Cardiac septum (tissue), 1 donor: ENCODE data around the gene KRTAP10-2. TPM values are rescaled to one million over a fixed set of nuclear protein-coding genes. Genes with fewer than 3 reads are reported as not detected.

ENCODE experiments used
- DNase-seq: peaks from one replicate; pipeline ENCODE4 v3.0.0-alpha.2; 2020; ENCODE audit warnings: low spot score
- intact Hi-C: fragments of 100-400 bp; cut with DNase I; formaldehyde crosslinking; loops from one replicate; pipeline ENCODE4 v1.14.0; 2022
- total RNA-seq: library from RNA; stranded (reverse); fragmentation: NEBNext Ultra II Directional; extraction: Animal tissue kit (Norgen Biotek cat#: 25700); gene quantifications from one replicate; pipeline ENCODE4 v1.2.1, GENCODE V29; 2021
- donor health status: DM: no; HTN: no; CAD: no.

Gene KRTAP10-2
- total RNA-seq, 1 donor from 2014 or later = not detected

DNA sequence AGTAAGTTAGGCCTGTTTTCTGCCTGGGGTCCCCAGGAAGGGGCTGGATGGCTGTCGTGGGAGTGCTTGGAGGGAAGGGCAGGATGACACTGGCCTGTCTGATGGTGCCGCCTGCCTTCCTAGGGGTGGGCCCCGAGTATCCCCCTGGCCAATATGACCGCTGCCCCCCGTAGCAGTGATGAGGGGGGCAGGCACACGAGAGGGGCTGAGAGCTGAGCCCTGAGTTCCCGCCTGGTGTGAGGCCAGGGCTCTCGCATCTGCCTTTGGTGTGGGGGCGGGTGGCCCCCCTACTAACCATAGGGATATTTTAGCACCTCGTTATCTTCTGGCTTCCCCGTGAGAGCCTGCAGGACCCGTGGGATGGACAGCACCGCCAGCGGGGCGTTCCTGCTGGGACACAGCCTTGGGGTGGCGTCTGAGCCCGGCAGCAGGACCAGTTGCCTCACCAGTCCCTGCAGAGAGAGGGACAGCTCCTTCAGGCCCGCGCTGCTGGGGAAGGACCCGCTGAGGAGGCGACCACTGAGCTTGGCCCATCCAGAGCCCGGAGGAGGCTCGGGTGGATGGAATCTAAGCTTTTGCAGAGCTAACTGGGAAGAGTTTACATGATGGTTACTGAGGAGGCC is 21.7 kb downstream of the KRTAP10-2 start:
- intact Hi-C loops = no loop called here
- DNase-seq = peak; percentile 67

DNA sequence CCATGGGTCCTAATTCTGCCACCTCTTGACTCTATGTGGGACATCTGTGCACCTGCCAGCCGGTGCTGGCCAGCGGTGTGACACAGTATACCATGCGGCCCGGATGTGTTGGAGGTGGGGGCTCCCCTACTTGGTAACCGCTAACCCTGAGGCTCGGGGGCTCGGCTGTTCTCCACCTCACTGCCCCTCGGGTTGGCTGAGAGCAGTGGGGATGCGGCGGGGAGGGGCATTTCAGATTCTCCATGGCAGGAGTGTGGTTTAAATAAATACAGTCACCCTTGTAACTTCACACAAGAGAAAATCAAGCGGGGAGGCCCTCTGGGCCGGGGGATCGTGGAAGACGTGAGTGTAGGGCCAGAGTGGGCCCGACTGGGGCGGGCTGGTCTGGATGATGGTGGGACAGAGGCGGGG is 22.3 kb downstream of the KRTAP10-2 start:
- DNase-seq = peak; percentile 65

DNA sequence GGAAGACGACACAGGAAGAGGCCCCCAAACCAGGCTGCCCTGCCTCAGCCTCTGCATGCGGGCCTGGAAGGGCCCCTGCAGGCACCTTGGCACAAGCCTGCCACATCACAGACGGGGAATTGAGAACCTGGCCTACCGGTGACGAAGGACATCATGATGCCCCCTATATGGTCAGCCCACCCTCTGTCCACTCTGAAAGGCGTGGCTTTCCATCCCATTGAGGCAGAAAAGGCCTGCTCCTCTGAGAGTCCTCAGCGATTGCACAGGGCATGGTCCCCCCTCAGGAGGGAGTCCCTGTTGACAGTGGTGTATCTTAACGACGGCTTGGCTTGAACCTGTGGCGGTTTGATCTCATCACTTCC is 22.7 kb downstream of the KRTAP10-2 start:
- intact Hi-C loops = no loop called here
- DNase-seq = no peak

More for the DNA sequence above, 22.3 kb downstream of the KRTAP10-2 start:
- intact Hi-C loops = no loop called here

DNA sequence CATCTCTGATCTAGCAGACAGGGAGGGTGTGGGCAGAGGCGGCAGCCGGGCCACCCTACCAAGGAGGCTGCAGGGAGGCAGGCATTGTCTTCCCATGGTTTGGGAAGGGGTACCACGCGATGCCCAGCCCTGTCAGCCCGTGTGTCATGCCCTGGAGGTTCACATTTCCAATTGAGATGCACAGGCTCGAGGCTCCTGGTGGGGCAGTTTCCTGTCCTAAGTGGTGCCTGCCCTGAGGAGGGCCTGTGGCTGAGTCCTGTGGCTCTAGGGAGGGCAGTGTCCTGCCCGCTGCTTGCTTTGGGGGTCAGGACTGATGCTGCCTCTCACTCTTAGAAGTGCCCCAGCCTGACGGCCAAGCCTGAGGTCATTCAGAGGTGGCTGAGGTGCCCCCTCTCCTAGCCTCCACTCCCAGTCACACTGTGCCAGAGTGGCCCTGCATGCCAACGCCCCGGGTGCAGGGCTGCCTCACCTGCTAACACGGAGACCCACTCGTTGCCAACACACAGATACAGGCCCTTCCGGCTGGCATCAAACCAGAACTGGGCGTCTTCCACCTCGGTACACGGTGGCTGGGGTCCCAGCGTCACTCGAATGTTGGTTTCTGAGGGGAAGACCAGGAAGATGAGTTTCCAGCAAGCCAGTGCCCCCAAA is 23.2 kb downstream of the KRTAP10-2 start:
- intact Hi-C loops = no loop called here
- peak; percentile 53 for DNase-seq

DNA sequence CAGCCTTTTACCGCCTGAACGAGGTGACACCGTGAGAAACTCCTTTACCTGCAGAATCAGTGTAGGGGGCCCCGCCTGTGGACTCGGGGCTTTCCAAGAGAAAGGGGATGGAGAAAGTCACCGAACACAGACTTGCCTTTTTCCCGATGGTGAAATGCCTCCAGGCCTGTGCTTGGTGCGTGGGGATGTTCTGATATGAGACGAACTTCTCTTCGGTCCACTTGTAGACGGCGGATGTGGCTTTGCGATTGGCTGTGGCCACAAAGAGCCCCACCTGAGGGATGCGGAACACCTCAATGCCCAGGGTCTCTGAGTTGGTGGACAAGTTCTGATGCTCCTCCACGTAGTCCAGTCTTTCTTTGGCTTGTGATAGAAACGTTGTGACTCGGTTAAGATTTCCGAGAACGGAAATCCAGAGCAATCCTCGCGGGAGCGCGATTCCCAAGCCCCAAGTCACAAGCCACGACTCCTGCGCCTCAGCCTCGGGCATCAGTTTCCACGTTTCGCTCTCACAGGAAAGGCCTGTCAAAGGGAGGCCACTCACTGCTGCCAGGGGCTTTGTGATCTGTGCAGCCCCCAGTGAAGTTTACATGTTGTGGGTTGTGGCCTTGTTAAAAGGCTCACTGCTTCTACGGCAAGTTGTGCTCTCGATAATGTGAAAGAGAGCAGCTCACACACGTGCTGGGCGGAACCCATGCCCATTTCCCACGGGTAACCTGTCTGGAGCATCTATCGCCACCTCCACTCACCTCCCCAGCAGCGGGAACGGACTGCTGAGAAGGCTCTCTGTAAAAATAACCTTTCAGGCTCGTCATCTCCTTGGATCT is 23.9 kb downstream of the KRTAP10-2 start:
- intact Hi-C loops = no loop called here
- DNase-seq = peak; percentile 60

DNA sequence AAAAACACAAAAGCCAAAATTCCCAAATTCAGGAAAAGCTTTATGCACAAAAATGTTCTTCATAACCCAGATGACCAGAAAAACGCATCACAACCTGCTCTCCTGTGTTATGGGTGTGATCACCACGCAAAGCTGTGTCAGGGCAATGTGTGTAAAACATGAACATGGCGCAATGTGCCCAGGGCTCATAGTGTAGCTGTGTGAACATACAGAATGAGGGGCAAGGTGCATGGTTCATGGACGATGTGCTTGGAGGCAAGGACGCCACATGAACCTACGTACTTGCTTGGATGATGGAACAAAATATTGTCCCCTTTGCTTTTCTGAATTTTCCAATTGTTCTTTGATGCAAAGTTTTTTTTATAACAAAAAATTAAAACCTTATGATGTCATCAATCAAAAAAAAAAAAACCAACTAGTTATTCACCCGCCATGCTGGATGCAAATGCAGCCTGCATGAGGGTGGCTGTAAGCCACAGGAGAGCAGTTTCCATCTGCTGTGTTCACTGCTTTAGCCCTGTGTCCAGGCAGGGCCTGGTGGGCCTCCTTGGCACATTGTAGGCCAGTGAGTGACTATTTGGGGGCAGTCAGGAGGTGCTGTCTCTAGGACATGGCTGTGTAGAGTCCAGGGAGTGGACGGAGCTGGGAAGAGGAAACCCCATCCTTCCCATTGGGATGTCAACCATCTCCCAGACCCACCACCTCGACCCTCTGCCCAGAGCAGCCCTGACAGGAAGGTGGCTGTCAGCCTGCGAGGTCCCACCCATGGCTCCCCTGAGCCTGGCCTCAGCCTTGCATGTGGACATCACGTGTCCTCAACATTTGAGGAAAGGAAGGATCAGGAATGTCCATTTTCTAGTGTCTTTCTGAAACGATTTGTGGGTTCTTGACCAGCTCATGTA is 25.0 kb downstream of the KRTAP10-2 start:
- peak; percentile 64 for DNase-seq
- intact Hi-C loops = no loop called here

DNA sequence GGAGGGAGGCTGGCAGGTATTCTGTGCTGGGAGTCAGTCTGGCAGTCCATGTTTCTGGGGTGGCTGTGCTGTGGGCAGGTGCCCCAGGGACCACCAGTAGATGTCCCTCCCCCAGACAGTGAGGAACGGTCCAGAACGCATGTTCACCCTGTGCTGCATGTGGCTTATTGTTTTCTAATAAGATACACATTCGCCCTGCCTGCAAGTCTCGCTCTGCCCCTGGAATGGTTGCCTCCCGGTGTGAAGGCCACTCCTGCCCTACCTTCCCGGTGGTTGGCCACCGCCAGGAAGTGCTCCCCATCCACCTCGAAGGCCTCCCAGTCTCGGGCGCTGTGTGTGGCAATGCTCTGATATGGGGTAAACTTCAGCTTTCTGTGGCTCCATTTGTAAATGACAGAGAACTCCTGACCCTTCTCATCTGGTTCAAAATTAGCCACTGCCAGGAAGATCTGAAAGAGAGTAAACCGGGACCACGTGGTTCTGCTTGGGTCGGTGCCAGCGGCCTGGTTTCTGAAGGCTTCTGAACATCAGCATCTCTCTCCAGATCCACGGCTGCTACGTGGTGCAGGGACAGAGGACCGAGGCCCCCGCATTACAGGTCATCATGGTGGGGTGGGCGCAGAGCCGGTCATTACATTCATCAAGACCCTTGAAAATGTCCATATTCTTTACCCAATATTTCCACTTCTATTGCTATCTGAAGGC is 25.8 kb downstream of the KRTAP10-2 start:
- DNase-seq = peak; percentile 63

GRCh38 chr21:44524414-44525371 is 26.6 kb downstream of the KRTAP10-2 start:
- DNase-seq = peak; percentile 38
- intact Hi-C loops = no loop called here

More for the DNA sequence above, 25.8 kb downstream of the KRTAP10-2 start:
- intact Hi-C loops = no loop called here

DNA sequence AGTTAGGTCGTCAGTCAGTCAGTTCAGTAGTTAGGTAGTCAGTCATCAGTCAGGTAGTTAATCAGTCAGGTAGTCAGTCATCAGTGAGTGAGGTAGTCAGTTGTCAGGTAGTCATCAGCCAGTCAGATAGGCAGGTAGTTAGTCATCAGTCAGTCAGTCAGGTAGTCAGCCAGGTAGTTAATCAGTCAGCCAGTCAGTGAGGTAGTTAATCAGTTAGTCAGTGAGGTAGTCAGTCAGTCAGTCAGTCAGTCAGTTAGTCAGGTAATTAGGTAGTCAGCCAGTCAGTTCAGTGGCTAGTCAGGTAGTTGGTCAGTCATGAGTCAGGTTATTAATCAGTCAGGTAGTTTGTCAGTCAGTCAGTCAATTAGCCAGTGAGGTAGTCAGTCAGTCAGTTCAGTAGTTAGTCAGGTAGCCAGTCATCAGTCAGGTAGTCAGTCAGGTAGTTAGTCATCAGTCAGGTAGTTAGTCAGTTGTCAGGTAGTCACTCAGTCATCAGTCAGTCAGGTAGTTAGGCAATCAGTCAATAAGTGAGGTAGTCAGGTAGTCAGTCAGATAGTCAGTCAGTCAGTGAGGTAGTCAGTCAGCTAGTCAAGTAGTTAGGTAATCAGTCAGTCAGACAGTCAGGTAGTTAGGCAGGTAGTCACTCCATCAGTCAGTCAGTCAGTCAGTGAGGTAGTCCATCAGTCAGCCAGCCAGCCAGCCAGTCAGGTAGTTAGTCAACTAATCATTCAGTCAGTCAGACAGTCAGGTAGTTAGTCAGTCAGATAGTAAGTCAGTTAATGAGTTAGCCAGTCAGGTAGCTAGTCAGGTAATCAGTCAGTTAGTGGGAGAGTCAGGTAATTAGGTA is 27.5 kb downstream of the KRTAP10-2 start:
- peak; percentile 14 for DNase-seq
- intact Hi-C loops = no loop called here

DNA sequence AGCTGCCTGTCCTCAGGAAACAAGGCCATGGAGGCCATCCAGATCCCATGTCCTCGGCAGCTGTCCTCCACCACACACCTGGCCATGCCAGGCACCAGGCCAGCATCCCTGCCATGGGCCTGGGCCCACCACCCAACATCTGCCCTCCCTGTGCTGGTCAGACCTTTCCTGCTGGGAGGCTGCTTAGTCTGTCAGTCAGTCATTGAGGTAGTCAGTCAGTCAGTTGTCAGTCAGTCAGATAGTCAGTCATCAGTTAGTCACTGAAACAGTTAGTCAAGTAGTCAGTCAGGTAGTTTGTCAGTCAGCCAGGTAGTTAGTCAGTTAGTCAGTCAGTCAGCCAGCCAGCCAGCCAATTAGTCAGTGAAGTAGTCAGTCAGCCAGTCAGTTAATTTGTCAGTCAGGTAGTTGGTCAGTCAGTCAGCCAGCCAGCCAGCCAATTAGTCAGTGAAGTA is 28.5 kb downstream of the KRTAP10-2 start:
- intact Hi-C loops = no loop called here
- peak; percentile 6 for DNase-seq

- peak; percentile 53 for DNase-seq
- intact Hi-C loops = no loop called here
These were observed 29.2 kb downstream of the KRTAP10-2 start for GRCh38 chr21:44521928-44522752.

DNA sequence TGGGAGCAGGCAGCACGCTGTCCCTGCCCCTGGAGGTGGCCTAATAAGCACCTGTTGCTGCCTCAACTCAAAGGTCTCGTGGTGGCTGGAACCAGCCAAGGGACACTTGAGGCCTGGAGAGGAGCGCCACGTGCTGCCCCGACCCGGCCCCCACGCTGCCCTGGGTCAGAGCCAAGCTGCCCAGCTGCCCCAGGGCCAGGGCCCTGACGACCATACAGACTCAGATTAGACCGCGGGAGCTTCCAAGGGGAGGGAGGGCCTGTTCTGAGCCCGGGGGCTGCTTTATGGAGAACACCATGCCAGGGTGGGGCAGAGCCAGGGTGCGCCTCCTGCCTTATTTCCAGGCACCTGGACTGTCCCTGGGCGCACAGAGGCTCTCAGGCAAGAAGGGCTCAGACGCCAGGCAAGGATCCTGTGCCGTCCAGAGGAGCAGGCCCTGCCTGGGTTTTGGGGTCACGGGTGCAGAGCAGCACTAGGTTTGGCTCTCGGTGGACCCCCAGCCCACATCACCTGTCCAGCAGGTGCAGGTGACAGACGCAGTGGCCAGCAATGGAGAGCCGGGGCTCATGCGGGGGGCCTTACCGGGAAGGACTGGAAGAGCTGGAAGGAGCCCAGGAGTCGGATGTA is 29.9 kb downstream of the KRTAP10-2 start:
- intact Hi-C loops = no loop called here
- peak; percentile 70 for DNase-seq

- peak; percentile 56 for DNase-seq
- intact Hi-C loops = no loop called here
These were observed 30.7 kb downstream of the KRTAP10-2 start for GRCh38 chr21:44520326-44521300.
